Epithelial cell of proximal tubule (primary cell): ENCODE data around the gene GPX4. TPM values are rescaled to one million over a fixed set of nuclear protein-coding genes. Genes with fewer than 3 reads are reported as not detected.
A peak's percentile ranks its signal among the peaks of the same experiment; 100 is the strongest.
"Not testable (repeated sequence)": the region's sequence is repeated elsewhere in the genome, so short reads cannot be mapped to it uniquely, and the experiment has no call there.

Source experiments
- DNase-seq: peaks from one replicate; pipeline ENCODE4 v3.0.0-alpha.2; 2011; ENCODE audit warnings: low read depth
- H3K4me3 ChIP-seq: 2 replicates; pipeline ENCODE4 v1.5.1; 2011; ENCODE audit warnings: low read depth, mild to moderate bottlenecking, low read length
- CTCF ChIP-seq: conservative IDR thresholded peaks from 2 replicates; pipeline ENCODE4 v1.5.1; 2012; ENCODE audit warnings: low read depth, mild to moderate bottlenecking, low read length
- total RNA-seq: library from RNA; depleted of rRNA; stranded (reverse); fragments of >200 nt; gene quantifications from 2 replicates; pipeline ENCODE4 v1.2.3, GENCODE V29; 2015

Gene GPX4
- total RNA-seq, 1 donor from 2014 or later = 457 TPM

DNA sequence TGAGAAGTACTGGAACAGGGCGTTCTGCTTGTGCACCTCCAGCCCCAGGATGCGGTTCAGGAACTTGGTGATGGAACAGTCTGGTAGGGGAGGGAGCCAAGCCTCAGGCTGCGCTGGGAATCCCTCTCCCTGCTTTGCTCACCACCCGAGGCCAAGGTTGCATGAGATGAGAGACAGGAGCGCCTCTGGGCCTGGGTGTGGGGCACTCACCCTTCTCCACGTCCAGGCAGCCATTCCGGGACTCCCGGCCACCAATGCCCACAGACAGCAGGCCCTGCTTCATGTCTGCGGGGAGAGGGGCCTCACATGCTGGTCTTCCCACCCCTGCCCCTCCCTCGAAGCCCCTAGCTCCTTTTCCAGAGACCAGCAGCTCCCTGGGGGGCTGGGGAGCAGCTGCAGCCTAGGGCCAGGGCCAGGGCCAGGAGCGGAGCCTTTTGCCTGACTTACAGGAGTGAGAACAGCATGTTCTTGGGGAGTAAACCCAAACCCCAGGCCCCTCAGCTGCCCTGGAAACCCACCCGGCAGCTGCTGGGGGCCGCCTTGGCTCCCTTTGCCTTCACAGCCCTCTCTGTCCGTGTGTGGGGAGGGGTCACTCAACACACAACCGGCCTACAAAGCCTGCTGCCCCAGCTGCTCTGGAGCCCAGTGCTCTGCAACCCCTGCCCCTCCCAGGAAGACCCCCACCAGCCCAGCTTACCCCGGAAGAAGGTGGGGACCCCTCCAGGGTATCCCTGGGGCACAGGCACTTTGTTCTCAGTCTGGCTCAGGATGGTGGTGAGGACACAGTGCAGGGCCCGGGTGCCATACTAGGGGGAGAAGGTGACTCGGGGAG lies 7.2 kb downstream of the GPX4 start:
- no peak overlapping the region for H3K4me3 ChIP-seq
- no peak for TF ChIP-seq CTCF
- DNase-seq = no peak

GRCh38 chr19:1111641-1112267 lies 8.0 kb downstream of the GPX4 start:
- DNase-seq = no peak
- TF ChIP-seq CTCF = no peak
- H3K4me3 ChIP-seq = no peak overlapping the region

DNA sequence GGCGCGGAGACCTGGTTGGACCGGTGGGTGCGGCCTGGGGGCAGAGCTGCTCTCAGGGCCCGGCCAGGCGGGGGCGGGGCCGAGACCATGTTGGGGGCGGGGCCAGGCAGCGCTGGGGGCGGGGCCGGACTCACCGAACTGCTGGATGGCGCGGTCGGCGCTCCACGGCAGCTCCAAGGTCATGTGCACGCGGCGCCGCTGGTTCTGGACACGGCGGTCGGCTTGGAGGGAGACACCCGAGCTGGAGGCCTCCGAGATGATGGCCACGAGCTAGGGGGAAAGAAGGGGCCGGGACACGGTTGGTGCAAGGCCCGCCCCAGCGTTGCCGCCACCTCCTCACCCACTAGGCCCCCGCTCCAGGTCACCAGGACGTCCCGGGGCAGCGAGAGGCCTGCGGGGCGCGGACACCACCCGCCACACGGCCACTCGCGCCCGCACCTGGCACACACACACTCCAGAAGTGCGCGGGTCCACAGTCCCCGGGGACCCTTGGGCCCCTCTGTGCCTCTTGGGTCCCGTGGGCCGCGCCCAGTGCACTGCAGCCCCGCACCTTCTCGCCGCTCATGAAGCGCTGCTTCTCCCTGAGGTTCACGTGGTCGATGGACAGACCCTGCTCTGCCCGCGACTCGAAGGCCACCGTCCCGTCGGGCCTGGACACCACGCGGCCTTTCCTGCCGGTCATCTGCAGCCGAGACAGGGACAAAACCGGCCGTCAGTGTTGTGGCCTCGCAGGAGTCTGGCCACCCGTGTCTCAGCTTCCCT lies 8.7 kb downstream of the GPX4 start:
- TF ChIP-seq CTCF = no peak
- H3K4me3 ChIP-seq = no peak overlapping the region
- no peak for DNase-seq

GRCh38 chr19:1113030-1113985 lies 9.5 kb downstream of the GPX4 start:
- H3K4me3 ChIP-seq = no peak overlapping the region
- DNase-seq = no peak
- TF ChIP-seq CTCF = peak; percentile 63

- no peak for DNase-seq
- no peak for TF ChIP-seq CTCF
These were observed 10.2 kb downstream of the GPX4 start for GRCh38 chr19:1113986-1114483.

GRCh38 chr19:1114728-1115127 lies 10.9 kb downstream of the GPX4 start:
- not testable (repeated sequence) for H3K4me3 ChIP-seq, DNase-seq

More at GRCh38 chr19:1113986-1114483, 10.2 kb downstream of the GPX4 start:
- no peak overlapping the region for H3K4me3 ChIP-seq
